OCI-M1 (cell line): ENCODE data around the gene ZDHHC7.
A peak's percentile ranks its signal among the peaks of the same experiment; 100 is the strongest.
"Not testable (repeated sequence)": the region's sequence is repeated elsewhere in the genome, so short reads cannot be mapped to it uniquely, and the experiment has no call there.

Experiments
- DNase-seq: peaks from one replicate; lab custom pipeline; 2025; lab: John Stamatoyannopoulos, UW

Gene ZDHHC7

DNA sequence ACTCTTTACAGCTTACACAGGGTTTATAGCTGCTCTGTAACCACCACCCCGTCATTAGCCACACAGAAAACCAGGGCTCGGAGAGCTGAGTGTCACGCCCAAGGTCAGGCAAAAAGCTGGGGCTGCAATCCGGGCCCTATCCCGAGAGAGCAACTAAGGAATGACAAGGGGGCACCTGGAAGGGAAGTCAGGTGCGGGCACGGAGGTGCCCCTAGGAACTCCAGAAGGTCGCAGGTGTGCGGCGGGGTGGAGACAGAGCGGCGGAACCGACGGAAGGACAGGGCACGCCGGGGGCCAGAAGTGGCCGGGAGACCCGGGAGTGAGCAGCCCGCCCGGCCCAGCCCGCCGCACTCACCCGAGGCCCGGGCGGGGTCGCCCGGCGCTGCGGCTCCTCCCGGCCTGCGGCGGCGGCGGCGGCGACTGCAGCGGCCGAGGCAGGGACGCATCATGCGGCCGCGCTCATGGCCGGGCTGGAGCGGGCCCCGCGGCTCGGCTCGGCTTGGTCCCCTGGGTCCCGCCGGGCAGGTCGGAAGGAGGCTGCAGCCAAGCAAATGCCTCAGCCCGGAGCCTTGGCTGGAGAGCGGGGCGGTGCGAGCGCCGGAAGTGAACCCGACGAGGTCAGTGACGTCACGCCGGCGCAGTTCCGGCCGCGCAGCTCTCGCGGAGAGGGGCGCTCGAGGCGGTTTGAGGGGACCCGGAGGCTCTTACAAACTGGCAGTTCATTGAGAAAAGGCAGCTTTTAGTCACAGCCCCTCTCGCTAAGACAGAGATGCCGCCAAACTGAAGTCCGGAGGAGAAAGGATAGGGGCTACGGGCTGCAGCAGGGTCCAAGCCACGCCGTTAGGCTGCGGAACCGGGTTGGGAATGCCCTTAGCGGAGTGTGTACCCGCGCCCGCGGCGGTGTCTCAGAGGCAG, at the start of gene ZDHHC7:
ZDHHC7 (minus strand) TSS at position 605 of the 915 bp plus-strand sequence. CDS start 20,917 bp downstream, outside the sequence.
- DNase-seq, result peak; percentile 90

- DNase-seq, result no peak
Observed at GRCh38 chr16:85058909-85059308, 47.6 kb upstream of the ZDHHC7 start.

- no peak for DNase-seq
Observed at GRCh38 chr16:85057948-85058347, 46.6 kb upstream of the ZDHHC7 start.

DNA sequence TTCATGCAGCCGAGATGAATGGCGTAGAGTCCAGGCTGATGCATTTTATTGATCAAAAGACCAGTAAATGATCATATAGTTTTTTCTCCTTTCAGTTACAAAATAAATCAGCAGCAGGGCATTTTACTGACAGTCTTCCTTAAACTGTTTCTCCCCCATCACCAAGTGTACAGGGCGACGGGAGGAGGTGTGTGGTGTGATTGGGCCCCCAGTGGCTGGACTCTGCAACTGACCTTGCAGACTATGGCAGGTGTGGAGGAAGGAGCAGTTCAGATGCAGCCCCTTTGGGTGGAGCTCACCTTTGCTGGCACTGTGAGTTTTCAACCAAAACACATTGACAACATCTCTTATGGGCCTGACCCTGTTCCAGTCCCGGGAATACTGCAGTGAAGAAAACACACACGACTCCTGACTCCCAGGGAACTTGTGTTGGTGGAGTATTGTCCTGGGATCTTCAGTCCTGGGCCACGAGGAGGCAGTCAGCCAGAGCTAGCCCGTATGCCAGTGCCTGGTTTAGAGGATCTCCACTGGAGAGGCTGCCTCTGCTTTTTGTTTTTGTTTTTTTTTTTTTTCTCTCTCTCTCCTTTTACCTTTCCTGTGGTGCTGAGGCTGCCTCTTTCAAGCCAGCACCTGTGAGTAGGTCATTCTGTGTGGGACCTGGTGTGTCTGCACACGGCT, 46.0 kb upstream of the ZDHHC7 start:
- DNase-seq, result peak; percentile 30

DNA sequence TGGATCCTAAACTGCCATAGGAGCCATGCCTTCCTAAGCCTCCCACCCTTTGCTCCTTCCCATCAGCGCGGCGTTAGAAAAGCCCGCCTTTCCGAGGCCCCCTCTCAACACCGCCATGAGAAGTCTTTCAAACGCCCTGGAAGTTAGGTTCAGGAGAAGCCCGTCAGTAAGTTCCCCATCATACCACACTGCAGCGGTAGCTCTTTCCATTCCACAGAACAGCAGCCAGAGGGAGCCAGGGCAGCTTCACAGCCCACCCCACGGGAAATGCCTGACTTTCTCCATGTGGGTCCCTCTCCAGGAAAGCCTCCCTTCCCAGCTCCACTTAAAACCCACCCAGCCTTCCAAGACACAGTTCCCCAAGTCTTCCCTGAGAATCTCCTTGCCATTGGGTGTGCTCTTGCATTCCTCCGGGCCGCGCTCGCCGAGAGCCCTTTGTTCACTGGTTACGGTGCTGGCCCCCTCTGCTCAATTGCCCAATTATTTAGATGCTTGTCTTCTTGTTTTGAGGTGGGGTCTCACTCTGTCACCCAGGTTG, 44.9 kb upstream of the ZDHHC7 start:
- peak; percentile 35 for DNase-seq

DNA sequence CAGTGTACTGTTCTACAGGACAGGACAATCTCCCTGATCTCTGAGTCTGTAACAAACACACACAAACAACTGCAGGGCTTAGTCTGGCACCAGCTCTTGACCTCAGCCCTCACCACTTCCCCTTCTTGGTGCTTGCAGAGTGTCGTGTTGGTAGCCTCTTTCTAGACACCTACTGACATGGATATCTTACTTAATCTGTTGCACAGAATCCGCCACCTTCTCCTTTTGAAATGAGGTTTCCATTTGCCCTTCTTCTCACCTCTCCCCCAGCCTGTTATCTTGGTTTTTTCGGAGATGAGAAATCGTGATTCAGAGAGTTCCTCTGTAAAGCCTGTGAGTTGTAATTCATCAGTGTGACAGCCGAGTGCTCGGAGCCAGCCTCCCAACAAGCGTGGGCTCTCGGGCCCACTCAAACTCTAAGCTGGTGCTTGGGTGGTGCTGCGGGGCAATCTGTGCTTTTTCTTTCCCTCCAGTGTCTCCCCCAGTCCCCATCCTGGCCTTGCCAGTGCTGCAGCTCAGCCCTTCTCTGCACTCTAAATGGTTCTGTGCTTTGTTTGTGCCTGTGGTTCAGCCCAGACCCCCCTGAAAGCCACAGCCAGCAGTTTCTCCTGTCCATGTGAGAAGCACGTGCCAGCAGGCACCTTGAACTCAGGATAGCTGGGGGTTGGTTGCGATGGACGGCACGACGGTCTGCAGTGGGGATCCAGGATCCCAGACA, 44.3 kb upstream of the ZDHHC7 start:
- peak; percentile 98 for DNase-seq

- no peak for DNase-seq
Observed at GRCh38 chr16:85054948-85055492, 43.7 kb upstream of the ZDHHC7 start.

DNA sequence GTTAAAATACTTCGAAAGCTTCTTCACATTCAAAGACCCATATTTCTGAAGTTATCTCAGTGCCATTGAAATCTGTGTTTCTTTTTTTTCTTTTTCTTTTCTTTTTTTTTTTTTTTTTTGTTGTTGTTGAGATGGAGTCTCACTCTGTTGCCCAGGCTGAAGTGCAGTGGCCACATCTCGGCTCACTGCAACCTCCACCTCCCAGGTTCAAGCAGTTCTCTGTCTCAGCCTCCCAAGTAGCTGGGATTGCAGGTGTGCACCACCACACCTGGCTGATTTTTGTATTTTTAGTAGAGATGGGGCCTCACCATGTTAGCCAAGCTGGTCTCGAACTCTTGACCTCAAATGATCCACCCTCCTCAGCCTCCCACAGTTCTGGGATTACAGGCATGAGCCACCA, 43.0 kb upstream of the ZDHHC7 start:
- DNase-seq, result not testable (repeated sequence)

GRCh38 chr16:85052536-85052935, 41.2 kb upstream of the ZDHHC7 start:
- no peak for DNase-seq

GRCh38 chr16:85051683-85052082, 40.3 kb upstream of the ZDHHC7 start:
- DNase-seq, result no peak

DNA sequence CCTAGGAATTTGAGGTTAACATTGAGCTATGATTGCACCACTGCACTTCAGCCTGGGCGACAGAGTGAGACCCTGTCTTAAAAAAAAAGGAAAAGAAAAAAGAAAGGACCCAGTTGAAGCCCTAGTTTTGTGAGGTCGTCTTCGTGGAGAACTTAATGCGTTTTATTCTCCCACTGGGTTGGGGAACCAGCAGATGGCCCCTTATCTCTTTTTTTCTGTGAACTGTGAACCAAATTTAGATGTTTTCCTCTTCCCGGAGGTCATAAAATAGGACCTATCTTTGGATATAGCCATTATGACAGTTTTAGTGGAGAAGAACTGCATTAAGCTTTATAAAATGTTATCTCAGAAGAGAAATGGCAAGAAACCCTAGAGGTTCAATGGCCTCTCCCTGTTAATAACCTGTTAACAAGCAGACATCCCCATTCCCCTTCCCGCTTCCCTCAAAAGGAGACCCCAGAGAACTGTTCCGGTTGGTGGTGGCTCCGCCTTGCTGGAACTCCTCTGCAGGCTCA, 39.8 kb upstream of the ZDHHC7 start:
- DNase-seq, result peak; percentile 63

DNA sequence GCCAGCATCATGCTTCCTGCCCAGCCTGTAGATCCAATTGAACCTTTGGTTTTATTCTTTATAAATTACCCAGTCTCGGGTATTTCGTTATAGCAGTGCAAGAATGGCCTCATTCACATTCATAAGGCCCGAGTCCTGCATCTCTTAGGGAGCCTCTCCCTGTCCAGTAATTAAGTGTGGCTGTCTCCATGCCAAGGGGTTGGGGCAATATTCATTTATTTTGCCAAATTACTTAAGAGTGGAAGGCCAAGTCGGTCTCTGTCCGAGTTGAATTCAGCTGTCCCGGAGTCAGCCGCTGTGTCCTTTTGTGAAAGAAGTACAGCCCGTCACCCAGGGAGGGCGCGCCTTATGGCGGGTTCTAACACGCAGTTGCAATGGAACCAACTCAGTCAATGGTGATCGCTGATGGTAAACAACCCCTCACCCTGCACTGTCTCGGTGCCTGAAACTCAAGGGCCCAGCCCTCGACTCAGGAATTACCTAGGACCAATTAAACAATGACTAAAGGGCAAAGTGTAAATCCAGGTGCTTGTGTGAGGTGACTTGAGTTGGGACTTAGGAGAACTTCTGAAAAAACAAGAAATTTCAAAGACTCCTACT, 38.5 kb upstream of the ZDHHC7 start:
- no peak for DNase-seq

DNA sequence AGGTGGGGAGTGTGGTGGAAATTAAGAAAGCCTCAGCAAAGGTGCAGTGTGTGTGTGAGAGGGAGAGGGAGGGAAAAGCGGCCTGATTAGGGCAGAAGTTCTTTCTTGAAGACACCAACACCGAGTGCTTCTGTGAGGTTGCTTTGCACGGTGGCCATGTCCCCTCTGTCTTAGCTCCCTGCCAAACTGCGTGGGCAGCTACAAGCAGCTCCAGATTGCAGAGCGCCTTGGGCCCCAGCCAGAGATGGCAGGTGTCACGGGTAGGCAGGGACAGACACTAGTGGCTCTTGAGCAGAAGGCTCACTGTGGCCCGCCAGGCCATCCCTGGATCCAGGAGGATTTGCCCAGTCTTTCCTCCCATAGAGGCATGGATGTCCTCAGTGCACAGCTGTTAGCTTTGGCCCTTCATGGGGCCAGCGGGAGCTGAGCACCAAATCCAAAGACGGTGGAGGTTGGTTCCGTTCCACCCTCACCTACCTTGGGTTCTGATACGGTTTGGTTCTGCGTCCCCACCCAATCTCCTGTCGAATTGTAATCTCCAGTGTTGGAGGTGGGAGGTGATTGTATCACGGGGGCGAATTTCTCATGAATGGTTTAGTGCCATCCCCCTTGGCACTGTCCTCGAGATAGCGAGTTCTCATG, 37.7 kb upstream of the ZDHHC7 start:
- no peak for DNase-seq

GRCh38 chr16:85047867-85048455, 36.6 kb upstream of the ZDHHC7 start:
- peak; percentile 72 for DNase-seq

DNA sequence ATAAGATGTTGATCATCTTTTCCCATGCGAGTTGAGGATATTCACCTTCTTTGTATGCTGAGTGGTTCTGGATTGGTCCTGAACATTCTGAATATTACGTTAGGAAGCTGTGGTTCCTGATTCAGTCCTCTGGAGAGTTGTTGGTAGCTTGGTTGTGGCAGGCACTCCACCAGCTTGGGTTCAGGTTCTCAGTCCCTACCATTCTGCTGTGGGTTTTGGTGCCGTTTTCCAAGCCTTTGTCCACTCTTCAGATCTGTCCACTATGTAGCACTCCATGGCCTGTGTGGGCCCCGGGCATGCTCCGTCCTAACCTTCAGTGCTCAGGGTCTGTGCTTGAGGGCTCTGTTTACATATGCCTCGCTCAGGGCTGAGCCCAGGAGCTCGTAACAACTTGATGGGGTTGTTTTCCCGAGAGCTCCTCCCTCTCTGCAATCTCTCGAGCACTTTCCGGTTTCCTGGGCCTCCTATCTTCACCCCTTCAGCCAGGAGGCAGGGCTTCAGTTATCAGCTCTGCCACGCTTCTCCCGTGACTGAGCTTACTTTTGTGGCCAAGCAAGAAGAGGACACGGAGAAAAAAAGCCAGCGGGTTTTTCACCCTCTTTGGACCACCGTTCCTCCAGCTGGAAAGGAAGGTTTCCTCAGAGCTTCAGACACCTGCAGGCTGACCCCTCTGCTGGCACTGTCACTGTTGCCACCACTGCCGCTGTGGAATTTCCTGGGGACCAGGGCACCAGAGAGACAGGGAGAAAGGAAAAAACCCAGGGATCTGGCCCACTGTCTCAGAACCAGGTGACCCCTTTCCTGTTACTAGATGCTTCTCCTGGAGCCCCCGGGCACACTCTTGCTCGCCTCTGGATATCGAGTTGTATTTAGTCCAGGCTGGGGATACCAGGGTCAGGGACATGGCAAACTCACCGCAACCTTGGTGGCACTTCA, 35.9 kb upstream of the ZDHHC7 start:
- peak; percentile 96 for DNase-seq

DNA sequence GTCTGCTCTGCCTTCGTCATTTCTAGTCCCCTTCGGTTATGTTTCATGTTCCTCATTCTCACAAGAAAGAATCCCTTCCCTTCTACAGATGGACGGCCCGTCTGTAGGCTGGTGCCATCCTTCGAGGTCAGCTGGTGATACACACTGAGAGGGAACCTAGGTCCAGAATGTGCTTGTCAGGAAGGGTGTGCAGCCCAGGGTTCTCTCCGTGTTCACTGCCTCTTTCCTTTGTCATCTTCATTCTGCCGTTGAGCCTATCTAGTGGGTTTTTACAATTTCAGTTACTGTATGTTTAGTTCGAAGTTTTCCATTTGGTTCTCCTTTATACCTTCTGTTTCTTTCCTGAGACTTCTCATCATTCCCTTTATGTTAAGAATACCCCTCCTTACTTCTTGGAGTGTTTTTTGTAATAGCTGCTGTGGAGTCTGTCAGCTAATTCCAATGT, 35.2 kb upstream of the ZDHHC7 start:
- DNase-seq, result peak; percentile 60

DNA sequence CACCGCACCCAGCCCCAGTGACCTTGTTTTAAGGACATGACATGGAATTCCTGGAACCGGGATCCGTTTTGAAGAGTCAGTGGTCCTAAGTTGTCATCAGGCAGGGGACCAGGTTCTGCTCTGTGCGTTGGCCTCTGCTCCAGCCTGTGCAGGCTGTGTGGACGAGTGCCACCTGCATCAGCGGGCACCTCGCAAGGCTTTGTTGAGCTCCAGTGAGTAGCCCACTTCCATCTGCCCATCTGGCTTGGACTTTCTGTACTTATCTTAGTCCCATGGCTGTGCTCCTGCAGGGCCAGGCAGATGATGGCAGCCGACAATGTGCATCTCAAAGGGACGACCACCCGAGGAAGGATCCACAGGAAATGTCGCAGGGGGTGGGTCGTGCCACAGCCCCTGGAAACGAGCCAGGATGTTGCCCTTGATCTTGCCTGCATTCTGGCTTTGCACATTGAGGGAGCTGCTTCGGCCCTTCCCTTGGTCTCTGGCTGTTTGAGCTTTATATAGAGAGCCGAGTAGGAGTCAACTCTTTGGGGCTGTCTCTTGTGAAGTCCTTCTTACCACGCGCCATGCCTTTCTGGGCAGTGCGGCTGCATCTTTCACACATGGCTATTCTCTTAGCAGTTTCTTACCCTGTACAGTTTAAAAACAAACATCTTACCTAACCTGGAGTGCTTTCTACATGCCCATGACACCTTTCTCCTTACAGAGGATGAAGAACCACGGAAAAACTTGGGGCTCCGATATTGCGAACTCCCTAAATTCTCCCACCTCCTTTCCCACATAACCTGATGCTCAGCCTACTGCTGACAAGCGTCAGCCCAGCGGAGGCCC, 34.5 kb upstream of the ZDHHC7 start:
- DNase-seq, result no peak

DNA sequence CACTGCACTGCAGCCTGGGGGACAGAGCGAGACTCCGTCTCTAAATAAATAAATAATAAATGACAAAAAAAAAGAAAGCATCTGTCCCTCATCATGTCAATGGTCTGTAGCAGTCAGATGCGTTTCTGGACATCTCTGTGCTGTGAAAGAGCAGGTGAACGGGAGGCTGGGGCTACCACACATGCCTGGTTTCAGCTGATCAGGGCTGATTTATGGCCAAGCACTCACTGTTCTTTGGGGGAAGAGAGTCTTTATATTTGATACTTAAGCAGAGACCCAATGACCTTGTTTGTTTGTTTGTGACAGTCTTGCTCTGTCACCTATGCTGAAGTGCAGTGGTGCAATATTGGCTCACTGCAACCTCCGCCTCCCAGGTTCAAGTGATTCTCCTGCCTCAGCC, 33.7 kb upstream of the ZDHHC7 start:
- no peak for DNase-seq
